Vagina (tissue), 2 donors: ENCODE results near the gene CEBPA.

ENCODE experiments used
- POLR2A ChIP-seq, 2 donors: fragments of 450-650 bp; IDR thresholded peaks; one replicate each; pipeline ENCODE4 v1.6.1; 2017; ENCODE audit warnings: antibody characterized with exemption in 2 of 2, mild to moderate bottlenecking in 2 of 2, moderate library complexity in 2 of 2
- POLR2AphosphoS5 ChIP-seq, 2 donors: sonication (generic); formaldehyde crosslinking; IDR thresholded peaks; one replicate each; pipeline ENCODE4 v1.9.0; 2017; ENCODE audit warnings: antibody characterized with exemption in 2 of 2, mild to moderate bottlenecking in 2 of 2, low read depth in 1 of 2; ENCODE audit not compliant: insufficient read depth in 1 of 2

DNA sequence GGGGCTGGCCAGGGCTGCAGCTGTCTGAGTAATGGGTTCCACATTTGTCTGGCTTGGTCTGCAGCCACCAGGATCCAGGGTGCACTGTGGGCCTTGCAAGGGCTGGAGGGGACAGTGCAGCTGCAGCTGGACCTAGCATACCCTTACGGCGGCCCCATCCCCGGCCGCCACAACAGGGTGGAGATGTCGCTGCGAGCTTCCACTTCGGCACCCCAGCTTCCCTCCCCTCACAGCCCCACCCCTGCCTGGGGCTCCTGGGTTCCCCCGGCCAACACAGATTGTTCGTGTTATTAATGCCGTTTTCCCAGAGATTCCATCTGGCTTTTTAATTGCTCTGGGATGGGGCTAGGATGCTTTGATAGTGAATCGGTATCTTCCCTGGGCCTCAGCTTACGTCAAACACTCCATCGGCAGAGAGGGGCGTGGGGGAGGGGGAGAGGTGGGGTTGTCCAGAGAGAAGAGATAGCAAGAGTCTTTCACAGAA, 5.8 kb downstream of the CEBPA start:
- no peak for TF ChIP-seq POLR2A (IDR thresholded peaks at IDR 0.05)
- peak in 1 of 2 donors; percentile 47 for TF ChIP-seq POLR2AphosphoS5 (IDR thresholded peaks at IDR 0.05; ENCODE audit: insufficient read depth in 1 of 2, low read depth in 1 of 2)
